Activated CD4-positive, alpha-beta T cell treated with anti-CD3 and anti-CD28 coated beads for 24 hours (primary cell): ENCODE data around the gene CCDC47.

Experiments used
- DNase-seq, 2 donors: peaks; one replicate each; pipeline ENCODE4 v3.0.0-alpha.2; 2020; ENCODE audit warnings: low read depth in 2 of 2

Gene CCDC47

GRCh38 chr17:63785556-63785955, 12.2 kb upstream of the CCDC47 start:
- no peak for DNase-seq

GRCh38 chr17:63783522-63783921, 10.1 kb upstream of the CCDC47 start:
- no peak for DNase-seq

- DNase-seq, result no peak
Measured at GRCh38 chr17:63780928-63781327, 7.5 kb upstream of the CCDC47 start.

- no peak for DNase-seq
Measured at GRCh38 chr17:63780507-63780906, 7.1 kb upstream of the CCDC47 start.

- no peak for DNase-seq
Measured at GRCh38 chr17:63775420-63775819, 2.0 kb upstream of the CCDC47 start.

- DNase-seq, result no peak
Measured at GRCh38 chr17:63774969-63775265, 1.5 kb upstream of the CCDC47 start.

GRCh38 chr17:63774141-63774968, 958 bp upstream of the CCDC47 start, which contains the start of gene DDX42:
DDX42 (plus strand) TSS chr17:63774170; CDS start chr17:63787050, 12,880 bp downstream.
- peak in 1 of 2 donors; percentile 84 for DNase-seq

- no peak for DNase-seq
Measured at GRCh38 chr17:63772801-63773271, 561 bp downstream of the CCDC47 start.

GRCh38 chr17:63768433-63768832, 5.0 kb downstream of the CCDC47 start:
- no peak for DNase-seq

- DNase-seq, result no peak
Measured at GRCh38 chr17:63766754-63767153, 6.6 kb downstream of the CCDC47 start.

GRCh38 chr17:63764716-63765115, 8.7 kb downstream of the CCDC47 start:
- no peak for DNase-seq

- no peak for DNase-seq
Measured at GRCh38 chr17:63762161-63763078, 11.0 kb downstream of the CCDC47 start.

GRCh38 chr17:63760771-63761539, 12.4 kb downstream of the CCDC47 start:
- no peak for DNase-seq

GRCh38 chr17:63758428-63758827, 15.0 kb downstream of the CCDC47 start:
- DNase-seq, result no peak

- DNase-seq, result no peak
Measured at GRCh38 chr17:63754046-63754445, 19.4 kb downstream of the CCDC47 start.

GRCh38 chr17:63753215-63753614, 20.2 kb downstream of the CCDC47 start:
- DNase-seq, result no peak

GRCh38 chr17:63752707-63753106, 20.7 kb downstream of the CCDC47 start:
- DNase-seq, result no peak

- no peak for DNase-seq
Measured at GRCh38 chr17:63751806-63752205, 21.6 kb downstream of the CCDC47 start.

GRCh38 chr17:63741408-63742173, 31.8 kb downstream of the CCDC47 start, which contains the start of gene STRADA:
STRADA (minus strand) TSS chr17:63741799; CDS start chr17:63728369, 13,430 bp downstream.
- peak; percentile 98 for DNase-seq

- DNase-seq, result no peak
Measured at GRCh38 chr17:63741143-63741407, 32.3 kb downstream of the CCDC47 start.

- DNase-seq, result no peak
Measured at GRCh38 chr17:63740464-63741142, 32.8 kb downstream of the CCDC47 start.
